Keratinocyte (primary cell): ENCODE data around the gene RGS3. TPM values are rescaled to one million over a fixed set of nuclear protein-coding genes. Genes with fewer than 3 reads are reported as not detected.

Source experiments
- DNase-seq: peaks from one replicate; pipeline ENCODE4 v3.0.0-alpha.2; 2011; ENCODE audit warnings: low read depth, missing footprints, low spot score
- FAIRE-seq: peaks from 2 replicates; lab custom pipeline; 2011; peaks lifted over from hg19 to GRCh38; lab: Jason Lieb, UNC
- H2AFZ ChIP-seq: 2 replicates; pipeline ENCODE4 v1.6.0; 2012; ENCODE audit warnings: low read length, control low read depth, inconsistent platforms; ENCODE audit not compliant: control insufficient read depth
- H3K27ac ChIP-seq: 2 replicates; pipeline ENCODE4 v1.5.1; 2011; ENCODE audit warnings: low read length; ENCODE audit not compliant: control insufficient read depth, insufficient read depth
- H3K27me3 ChIP-seq: 3 replicates; pipeline ENCODE4 v1.6.0; 2011; ENCODE audit warnings: low read length; ENCODE audit not compliant: control insufficient read depth, insufficient read depth; ENCODE audit errors: extremely low read depth
- H3K36me3 ChIP-seq, 2 experiments: 2 replicates in 1 of 2; 3 replicates in 1 of 2; pipeline ENCODE4 v1.5.1; 2011; ENCODE audit warnings: low read length in 2 of 2, mild to moderate bottlenecking in 1 of 2; ENCODE audit not compliant: control insufficient read depth in 2 of 2, insufficient read depth in 2 of 2; ENCODE audit errors: extremely low read depth in 1 of 2
- H3K4me1 ChIP-seq: 3 replicates; pipeline ENCODE4 v1.5.1; 2011; ENCODE audit warnings: low read length; ENCODE audit not compliant: control insufficient read depth, insufficient read depth; ENCODE audit errors: extremely low read depth
- H3K4me2 ChIP-seq: 3 replicates; pipeline ENCODE4 v1.6.0; 2011; ENCODE audit warnings: low read depth, low read length; ENCODE audit not compliant: control insufficient read depth, insufficient read depth; ENCODE audit errors: extremely low read depth
- H3K4me3 ChIP-seq, 3 experiments: fragments of 200-600 bp in 1 of 3; sonication (generic) in 1 of 3; 2 replicates in 2 of 3; 3 replicates in 1 of 3; pipeline ENCODE4 v1.5.1; 2011 to 2016; ENCODE audit warnings: low read length in 3 of 3, mild to moderate bottlenecking in 3 of 3, control low read depth in 2 of 3, inconsistent platforms in 1 of 3, low read depth in 1 of 3, mixed read lengths in 1 of 3, mixed run types in 1 of 3, moderate library complexity in 1 of 3; ENCODE audit not compliant: control insufficient read depth in 2 of 3, insufficient read depth in 2 of 3; ENCODE audit errors: extremely low read depth in 1 of 3
- H3K79me2 ChIP-seq: 2 replicates; pipeline ENCODE4 v1.6.0; 2012; ENCODE audit warnings: low read length; ENCODE audit not compliant: control insufficient read depth, insufficient read depth
- H3K9ac ChIP-seq: 3 replicates; pipeline ENCODE4 v1.6.0; 2011; ENCODE audit warnings: low read length; ENCODE audit not compliant: control insufficient read depth, insufficient read depth; ENCODE audit errors: extremely low read depth
- H3K9me1 ChIP-seq: 3 replicates; pipeline ENCODE4 v1.6.0; 2011; ENCODE audit warnings: low read length; ENCODE audit not compliant: control insufficient read depth, insufficient read depth; ENCODE audit errors: extremely low read depth
- H3K9me3 ChIP-seq: 2 replicates; pipeline ENCODE4 v1.5.1; 2012; ENCODE audit warnings: low read depth, low read length; ENCODE audit not compliant: control insufficient read depth
- H4K20me1 ChIP-seq: 3 replicates; pipeline ENCODE4 v1.6.0; 2011; ENCODE audit warnings: low read length; ENCODE audit not compliant: control insufficient read depth, insufficient read depth; ENCODE audit errors: extremely low read depth
- CTCF ChIP-seq, 3 experiments: IDR thresholded peaks in 1 of 3; conservative IDR thresholded peaks in 1 of 3; optimal IDR thresholded peaks in 1 of 3; 2 replicates in 2 of 3; 3 replicates in 1 of 3; pipeline versions ENCODE3 to v1.5.1; 2011; ENCODE audit warnings: low read length in 3 of 3, mild to moderate bottlenecking in 3 of 3, moderate library complexity in 2 of 3, control low read depth in 1 of 3, inconsistent platforms in 1 of 3; ENCODE audit not compliant: insufficient read depth in 2 of 3; ENCODE audit errors: extremely low read depth in 1 of 3
- EZH2 ChIP-seq: IDR thresholded peaks from one replicate; pipeline ENCODE4 v1.6.1; 2012; ENCODE audit warnings: inconsistent platforms, mild to moderate bottlenecking, low read length, moderate library complexity
- dilution Hi-C: fragments of 300-500 bp; cut with MboI; formaldehyde crosslinking; loops from one replicate; pipeline ENCODE4 v1.7.0; 2020; ENCODE audit warnings: low sequenced_read_pairs; ENCODE audit not compliant: extremely low pct_ligation_motif_present
- polyA plus RNA-seq, 5 experiments: library from polyadenylated mRNA; depleted of rRNA in 3 of 5; stranded (reverse) in 3 of 5; stranded (forward) in 1 of 5; unstranded in 1 of 5; fragments of >200 nt; gene quantifications; 1 replicate in 1 of 5; 2 replicates in 3 of 5; 3 replicates in 1 of 5; pipeline versions ENCODE4 v1.2.1 to v1.2.3, GENCODE V29; 2011 to 2012; ENCODE audit warnings: missing spikeins in 2 of 5, low read depth in 1 of 5, low replicate concordance in 1 of 5

The RGS3 gene
- polyA plus RNA-seq, 1 donor (not counting 4 experiments of a cell fraction or from before 2014, with no cell fraction given): 19.6 TPM

GRCh38 chr9:113540466-113540865 is 76.9 kb downstream of the RGS3 start:
- FAIRE-seq (no peak), DNase-seq (no peak)
- Histone ChIP-seq H3K4me3 (no peak overlapping the region), H3K9me1 (no peaks in the 10 kb centered on the region), H3K79me2 (no peaks in the 10 kb centered on the region), H2AFZ (no peak overlapping the region), H3K36me3 (no peaks in the 10 kb centered on the region), H4K20me1 (no peaks in the 10 kb centered on the region), H3K27me3 (peaks cover 7% of the 10 kb centered on the region), H3K27ac (no peak overlapping the region), H3K9me3 (no peaks in the 10 kb centered on the region), H3K4me1 (no peaks in the 10 kb centered on the region), H3K4me2 (no peak overlapping the region), H3K9ac (no peak overlapping the region)
- dilution Hi-C loops: no loop called here
- TF ChIP-seq CTCF (optimal IDR thresholded peaks at IDR 0.05 in 1 of 3, IDR thresholded peaks at IDR 0.05 in 1 of 3, conservative IDR thresholded peaks at IDR 0.05 in 1 of 3; ENCODE audit: extremely low read depth in 1 of 3, insufficient read depth in 2 of 3, low read length in 3 of 3) (no peak), EZH2 (no peak)

GRCh38 chr9:113541019-113541900 is 77.7 kb downstream of the RGS3 start:
- H3K9ac ChIP-seq: no peak overlapping the region
- no peaks in the 10 kb centered on the region for H3K4me1 ChIP-seq
- FAIRE-seq (no peak), DNase-seq (no peak)
- TF ChIP-seq CTCF (optimal IDR thresholded peaks at IDR 0.05 in 1 of 3, IDR thresholded peaks at IDR 0.05 in 1 of 3, conservative IDR thresholded peaks at IDR 0.05 in 1 of 3; ENCODE audit: extremely low read depth in 1 of 3, insufficient read depth in 2 of 3, low read length in 3 of 3) (no peak), EZH2 (no peak)
- H3K9me1 ChIP-seq: no peaks in the 10 kb centered on the region
- H3K36me3 ChIP-seq: no peaks in the 10 kb centered on the region
- no peaks in the 10 kb centered on the region for H4K20me1 ChIP-seq
- H3K9me3 ChIP-seq: no peaks in the 10 kb centered on the region
- no peak overlapping the region for H3K27ac ChIP-seq
- no peaks in the 10 kb centered on the region for H3K79me2 ChIP-seq
- no peak overlapping the region for H3K4me3 ChIP-seq
- dilution Hi-C loops: no loop called here
- H2AFZ ChIP-seq: no peak overlapping the region
- H3K4me2 ChIP-seq: no peak overlapping the region
- H3K27me3 ChIP-seq: peaks cover 7% of the 10 kb centered on the region
